ENCODE measurements around the gene ATP13A4.

The ATP13A4 gene

DNA sequence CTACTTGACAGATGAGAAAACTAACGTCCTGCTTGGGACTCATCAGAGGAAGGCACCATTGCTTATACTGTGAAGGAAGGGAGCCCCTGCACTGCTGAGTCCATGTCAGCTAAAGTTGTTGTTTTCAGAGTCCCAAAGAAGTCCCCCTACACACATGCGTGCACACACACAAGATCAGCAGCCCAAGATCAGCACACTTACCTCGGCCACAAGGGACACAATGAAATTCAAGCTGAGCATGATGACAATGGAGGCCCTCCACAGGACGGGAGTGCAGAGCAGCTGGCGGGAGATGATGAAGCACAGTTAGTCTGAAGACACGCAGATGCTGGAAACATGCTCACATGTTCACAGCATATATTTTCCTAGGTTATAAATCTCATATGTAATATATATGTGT, 147.6 kb downstream of the ATP13A4 start:
- no peak for DNase-seq (ENCODE audit: low spot score)

GRCh38 chr3:193403307-193403706, 151.4 kb downstream of the ATP13A4 start:
- ChIA-PET POLR2A (ENCODE audit: low non-redundant PET) (no interaction called here), CTCF (no interaction called here)
- DNase-seq (ENCODE audit: low spot score): no peak
- TF ChIP-seq, protein P1, sequence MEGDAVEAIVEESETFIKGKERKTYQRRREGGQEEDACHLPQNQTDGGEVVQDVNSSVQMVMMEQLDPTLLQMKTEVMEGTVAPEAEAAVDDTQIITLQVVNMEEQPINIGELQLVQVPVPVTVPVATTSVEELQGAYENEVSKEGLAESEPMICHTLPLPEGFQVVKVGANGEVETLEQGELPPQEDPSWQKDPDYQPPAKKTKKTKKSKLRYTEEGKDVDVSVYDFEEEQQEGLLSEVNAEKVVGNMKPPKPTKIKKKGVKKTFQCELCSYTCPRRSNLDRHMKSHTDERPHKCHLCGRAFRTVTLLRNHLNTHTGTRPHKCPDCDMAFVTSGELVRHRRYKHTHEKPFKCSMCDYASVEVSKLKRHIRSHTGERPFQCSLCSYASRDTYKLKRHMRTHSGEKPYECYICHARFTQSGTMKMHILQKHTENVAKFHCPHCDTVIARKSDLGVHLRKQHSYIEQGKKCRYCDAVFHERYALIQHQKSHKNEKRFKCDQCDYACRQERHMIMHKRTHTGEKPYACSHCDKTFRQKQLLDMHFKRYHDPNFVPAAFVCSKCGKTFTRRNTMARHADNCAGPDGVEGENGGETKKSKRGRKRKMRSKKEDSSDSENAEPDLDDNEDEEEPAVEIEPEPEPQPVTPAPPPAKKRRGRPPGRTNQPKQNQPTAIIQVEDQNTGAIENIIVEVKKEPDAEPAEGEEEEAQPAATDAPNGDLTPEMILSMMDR (conservative IDR thresholded peaks at IDR 0.05; ENCODE audit: low read depth): no peak
- H3K27ac ChIP-seq: no peak overlapping the region

More for the DNA sequence above, 147.6 kb downstream of the ATP13A4 start:
- TF ChIP-seq, protein P1 (conservative IDR thresholded peaks at IDR 0.05; ENCODE audit: low read depth): no peak
- H3K27ac ChIP-seq: no peak overlapping the region
- ChIA-PET CTCF (no interaction called here), POLR2A (ENCODE audit: low non-redundant PET) (no interaction called here)

DNA sequence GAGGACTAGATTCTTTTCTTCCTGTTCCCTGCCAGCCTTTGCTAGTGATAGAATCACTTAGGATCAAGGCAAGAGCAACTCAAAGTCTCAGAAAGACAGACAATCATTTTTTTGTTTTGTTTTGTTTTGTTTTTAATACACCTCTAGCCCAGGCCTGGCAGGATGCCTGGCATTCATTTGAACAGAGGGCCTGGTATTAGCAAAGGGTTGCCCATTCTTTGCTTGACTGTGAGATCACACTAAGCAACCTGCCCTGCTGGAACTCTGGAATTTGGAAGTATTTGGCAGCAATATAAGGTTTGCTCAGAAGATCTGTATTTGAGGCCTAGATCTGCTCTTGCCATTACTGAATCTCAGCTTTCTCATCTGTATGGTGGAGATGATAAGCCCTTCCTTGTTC, 154.4 kb downstream of the ATP13A4 start:
- no peak for DNase-seq (ENCODE audit: low spot score)
- TF ChIP-seq, protein P1 (conservative IDR thresholded peaks at IDR 0.05; ENCODE audit: low read depth): no peak
- no peak overlapping the region for H3K27ac ChIP-seq
- ChIA-PET POLR2A (ENCODE audit: low non-redundant PET) (no interaction called here), CTCF (interaction anchor here (0.6 kb wide), 1 partner anchor 173 kb away, joined by 3 read pairs; no protein-coding TSS in a partner anchor)

DNA sequence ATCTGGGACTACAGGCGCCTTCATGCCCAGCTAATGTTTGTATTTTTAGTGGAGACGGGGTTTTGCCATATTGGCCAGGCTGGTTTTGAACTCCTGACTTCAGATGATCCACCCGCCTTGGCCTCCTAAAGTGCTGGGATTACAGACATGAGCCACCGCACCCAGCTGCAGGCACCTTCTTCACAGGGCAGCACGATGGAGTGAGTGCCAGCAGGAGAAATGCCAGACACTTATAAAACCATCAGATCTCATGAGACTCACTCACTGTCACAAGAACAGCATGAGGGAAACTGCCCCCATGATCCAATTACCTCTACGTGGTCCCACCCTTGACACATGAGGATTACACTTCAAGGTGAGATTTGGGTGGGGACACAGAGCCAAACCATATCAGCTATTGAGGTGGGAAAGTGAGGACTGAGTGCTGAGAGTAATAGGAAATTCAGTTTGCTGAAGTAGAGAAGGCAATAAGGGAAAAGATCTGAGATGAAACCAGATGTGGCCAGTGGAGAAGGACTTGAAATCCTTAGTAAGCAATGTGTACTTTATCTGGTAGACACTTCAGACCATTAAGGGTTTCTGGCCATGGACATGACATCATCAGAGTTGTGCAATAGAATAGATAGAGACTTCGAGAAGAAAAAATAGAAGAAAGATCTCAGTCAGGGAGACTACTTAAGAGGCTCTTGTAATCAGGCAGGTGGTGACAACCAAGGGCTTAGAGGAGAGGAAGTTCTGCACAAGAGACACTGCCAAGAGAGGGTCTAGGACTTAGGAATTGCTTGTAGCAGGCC, 158.0 kb downstream of the ATP13A4 start:
- CTCF ChIA-PET: no interaction called here
- no peak for DNase-seq (ENCODE audit: low spot score)
- TF ChIP-seq, protein P1 (conservative IDR thresholded peaks at IDR 0.05; ENCODE audit: low read depth): no peak
- H3K27ac ChIP-seq: no peak overlapping the region
- POLR2A ChIA-PET (ENCODE audit: low non-redundant PET): no interaction called here

DNA sequence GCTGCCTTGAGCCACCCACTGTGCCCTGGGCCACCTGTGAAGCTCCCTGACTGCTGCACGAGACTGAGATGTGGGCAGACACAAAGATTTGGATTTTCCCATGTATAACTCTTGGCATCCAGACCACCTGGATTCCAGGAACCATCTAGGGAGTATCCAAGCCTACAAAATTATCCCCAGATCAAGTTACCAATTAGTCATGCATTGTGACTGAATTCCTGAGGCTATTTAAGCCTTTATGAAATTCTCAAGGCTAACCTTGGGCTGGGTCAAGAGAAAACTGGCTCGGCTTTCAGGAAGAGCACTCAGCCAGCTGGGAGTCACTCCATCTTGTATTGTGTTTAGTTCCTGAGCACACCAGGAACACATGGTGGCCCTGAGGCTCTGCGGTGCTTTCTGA, 162.8 kb downstream of the ATP13A4 start:
- peak overlapping the region; percentile 37 for H3K27ac ChIP-seq
- DNase-seq (ENCODE audit: low spot score): peak; percentile 55
- ChIA-PET CTCF (interaction anchor here (0.5 kb wide), 1 partner anchor 73 kb away, joined by 3 read pairs; no protein-coding TSS in a partner anchor), POLR2A (ENCODE audit: low non-redundant PET) (no interaction called here)
- TF ChIP-seq, protein P1 (conservative IDR thresholded peaks at IDR 0.05; ENCODE audit: low read depth): no peak

DNA sequence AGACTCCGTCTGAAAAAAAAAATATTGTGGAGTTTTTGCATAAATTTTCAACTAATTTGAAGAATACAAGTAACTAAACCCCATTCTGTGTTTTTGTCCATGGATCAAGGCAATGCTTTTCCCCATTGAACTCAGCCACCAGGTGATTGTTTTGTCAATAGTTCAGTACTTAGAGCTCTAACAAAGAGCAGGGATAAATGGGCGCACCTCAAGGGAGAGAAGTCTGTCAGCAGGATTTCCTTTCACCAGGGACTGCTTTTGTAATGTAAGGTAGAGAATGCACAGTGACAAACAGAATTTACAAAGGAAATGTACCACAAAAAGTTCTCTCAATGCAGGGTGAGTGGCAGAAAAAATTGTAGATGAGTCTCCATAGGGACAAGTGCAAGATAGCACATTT, 165.4 kb downstream of the ATP13A4 start:
- TF ChIP-seq, protein P1 (conservative IDR thresholded peaks at IDR 0.05; ENCODE audit: low read depth): no peak
- ChIA-PET CTCF (no interaction called here), POLR2A (ENCODE audit: low non-redundant PET) (no interaction called here)
- H3K27ac ChIP-seq: no peak overlapping the region
- no peak for DNase-seq (ENCODE audit: low spot score)
